ENCODE results near the gene FXYD3.
"Not testable (repeated sequence)": the region's sequence is repeated elsewhere in the genome, so short reads cannot be mapped to it uniquely, and the experiment has no call there.

FXYD3 gene

GRCh38 chr19:35099155-35099896, 16.3 kb upstream of the FXYD3 start:
- no peaks in the 10 kb centered on the region for H3K4me1 ChIP-seq (ENCODE audit: insufficient read depth, low read length)
- H3K27ac ChIP-seq (ENCODE audit: low read length) = no peak overlapping the region
- no peaks in the 10 kb centered on the region for H3K9me3 ChIP-seq (ENCODE audit: insufficient read depth, low read depth, low read length)
- no peak overlapping the region for H3K9ac ChIP-seq (ENCODE audit: low read depth, low read length)
- no peaks in the 10 kb centered on the region for H3K27me3 ChIP-seq (ENCODE audit: insufficient read depth, low read length)
- no peak overlapping the region for H3K4me3 ChIP-seq (ENCODE audit: low read length)
- H3K36me3 ChIP-seq (ENCODE audit: insufficient read depth, low read depth, low read length) = no peaks in the 10 kb centered on the region

GRCh38 chr19:35099897-35100275, 15.7 kb upstream of the FXYD3 start:
- Histone ChIP-seq H3K4me3 (ENCODE audit: low read length) (no peak overlapping the region), H3K9ac (ENCODE audit: low read depth, low read length) (no peak overlapping the region), H3K27me3 (ENCODE audit: insufficient read depth, low read length) (no peaks in the 10 kb centered on the region), H3K36me3 (ENCODE audit: insufficient read depth, low read depth, low read length) (no peaks in the 10 kb centered on the region), H3K27ac (ENCODE audit: low read length) (no peak overlapping the region), H3K4me1 (ENCODE audit: insufficient read depth, low read length) (no peaks in the 10 kb centered on the region), H3K9me3 (ENCODE audit: insufficient read depth, low read depth, low read length) (no peaks in the 10 kb centered on the region)

- Histone ChIP-seq H3K9ac (ENCODE audit: low read depth, low read length) (no peak overlapping the region), H3K9me3 (ENCODE audit: insufficient read depth, low read depth, low read length) (no peaks in the 10 kb centered on the region), H3K4me3 (ENCODE audit: low read length) (no peak overlapping the region), H3K4me1 (ENCODE audit: insufficient read depth, low read length) (no peaks in the 10 kb centered on the region), H3K27ac (ENCODE audit: low read length) (no peak overlapping the region), H3K36me3 (ENCODE audit: insufficient read depth, low read depth, low read length) (no peaks in the 10 kb centered on the region), H3K27me3 (ENCODE audit: insufficient read depth, low read length) (no peaks in the 10 kb centered on the region)
Observed at GRCh38 chr19:35100588-35101533, 14.8 kb upstream of the FXYD3 start.

GRCh38 chr19:35101949-35102348, 13.7 kb upstream of the FXYD3 start:
- H3K9me3 ChIP-seq (ENCODE audit: insufficient read depth, low read depth, low read length); H3K4me1 ChIP-seq (ENCODE audit: insufficient read depth, low read length); H3K27me3 ChIP-seq (ENCODE audit: insufficient read depth, low read length); H3K9ac ChIP-seq (ENCODE audit: low read depth, low read length); H3K27ac ChIP-seq (ENCODE audit: low read length); H3K4me3 ChIP-seq (ENCODE audit: low read length); H3K36me3 ChIP-seq (ENCODE audit: insufficient read depth, low read depth, low read length): not testable (repeated sequence)

GRCh38 chr19:35103614-35104013, 12.0 kb upstream of the FXYD3 start:
- H3K27me3 ChIP-seq (ENCODE audit: insufficient read depth, low read length); H3K4me3 ChIP-seq (ENCODE audit: low read length); H3K9me3 ChIP-seq (ENCODE audit: insufficient read depth, low read depth, low read length): not testable (repeated sequence)

GRCh38 chr19:35104361-35104760, 11.3 kb upstream of the FXYD3 start:
- no peaks in the 10 kb centered on the region for H3K4me1 ChIP-seq (ENCODE audit: insufficient read depth, low read length)
- no peaks in the 10 kb centered on the region for H3K36me3 ChIP-seq (ENCODE audit: insufficient read depth, low read depth, low read length)
- no peak overlapping the region for H3K9ac ChIP-seq (ENCODE audit: low read depth, low read length)
- H3K9me3 ChIP-seq (ENCODE audit: insufficient read depth, low read depth, low read length) = no peaks in the 10 kb centered on the region
- no peaks in the 10 kb centered on the region for H3K27me3 ChIP-seq (ENCODE audit: insufficient read depth, low read length)
- no peak overlapping the region for H3K4me3 ChIP-seq (ENCODE audit: low read length)
- no peak overlapping the region for H3K27ac ChIP-seq (ENCODE audit: low read length)

More at GRCh38 chr19:35103614-35104013, 12.0 kb upstream of the FXYD3 start:
- H3K27ac ChIP-seq (ENCODE audit: low read length); H3K36me3 ChIP-seq (ENCODE audit: insufficient read depth, low read depth, low read length); H3K4me1 ChIP-seq (ENCODE audit: insufficient read depth, low read length); H3K9ac ChIP-seq (ENCODE audit: low read depth, low read length): not testable (repeated sequence)

GRCh38 chr19:35105047-35105410, 10.6 kb upstream of the FXYD3 start:
- Histone ChIP-seq H3K9ac (ENCODE audit: low read depth, low read length) (no peak overlapping the region), H3K27ac (ENCODE audit: low read length) (no peak overlapping the region), H3K27me3 (ENCODE audit: insufficient read depth, low read length) (no peaks in the 10 kb centered on the region), H3K4me1 (ENCODE audit: insufficient read depth, low read length) (no peaks in the 10 kb centered on the region), H3K36me3 (ENCODE audit: insufficient read depth, low read depth, low read length) (no peaks in the 10 kb centered on the region), H3K4me3 (ENCODE audit: low read length) (no peak overlapping the region), H3K9me3 (ENCODE audit: insufficient read depth, low read depth, low read length) (no peaks in the 10 kb centered on the region)

- Histone ChIP-seq H3K9me3 (ENCODE audit: insufficient read depth, low read depth, low read length) (no peaks in the 10 kb centered on the region), H3K4me1 (ENCODE audit: insufficient read depth, low read length) (no peaks in the 10 kb centered on the region), H3K36me3 (ENCODE audit: insufficient read depth, low read depth, low read length) (no peaks in the 10 kb centered on the region), H3K27ac (ENCODE audit: low read length) (no peak overlapping the region), H3K27me3 (ENCODE audit: insufficient read depth, low read length) (no peaks in the 10 kb centered on the region), H3K9ac (ENCODE audit: low read depth, low read length) (no peak overlapping the region), H3K4me3 (ENCODE audit: low read length) (no peak overlapping the region)
Observed at GRCh38 chr19:35105411-35106290, 10.0 kb upstream of the FXYD3 start.

GRCh38 chr19:35106291-35106583, 9.4 kb upstream of the FXYD3 start:
- no peak overlapping the region for H3K9ac ChIP-seq (ENCODE audit: low read depth, low read length)
- H3K4me1 ChIP-seq (ENCODE audit: insufficient read depth, low read length) = no peaks in the 10 kb centered on the region
- no peaks in the 10 kb centered on the region for H3K36me3 ChIP-seq (ENCODE audit: insufficient read depth, low read depth, low read length)
- H3K9me3 ChIP-seq (ENCODE audit: insufficient read depth, low read depth, low read length) = no peaks in the 10 kb centered on the region
- H3K27me3 ChIP-seq (ENCODE audit: insufficient read depth, low read length) = no peaks in the 10 kb centered on the region
- no peak overlapping the region for H3K4me3 ChIP-seq (ENCODE audit: low read length)
- no peak overlapping the region for H3K27ac ChIP-seq (ENCODE audit: low read length)

- no peak overlapping the region for H3K4me3 ChIP-seq (ENCODE audit: low read length)
- H3K27me3 ChIP-seq (ENCODE audit: insufficient read depth, low read length) = no peaks in the 10 kb centered on the region
- H3K4me1 ChIP-seq (ENCODE audit: insufficient read depth, low read length) = no peaks in the 10 kb centered on the region
- no peaks in the 10 kb centered on the region for H3K36me3 ChIP-seq (ENCODE audit: insufficient read depth, low read depth, low read length)
- H3K9me3 ChIP-seq (ENCODE audit: insufficient read depth, low read depth, low read length) = no peaks in the 10 kb centered on the region
- no peak overlapping the region for H3K9ac ChIP-seq (ENCODE audit: low read depth, low read length)
- no peak overlapping the region for H3K27ac ChIP-seq (ENCODE audit: low read length)
Observed at GRCh38 chr19:35106898-35107541, 8.6 kb upstream of the FXYD3 start.

GRCh38 chr19:35107545-35107944, 8.1 kb upstream of the FXYD3 start:
- Histone ChIP-seq H3K27ac (ENCODE audit: low read length) (no peak overlapping the region), H3K4me3 (ENCODE audit: low read length) (no peak overlapping the region), H3K27me3 (ENCODE audit: insufficient read depth, low read length) (no peaks in the 10 kb centered on the region), H3K36me3 (ENCODE audit: insufficient read depth, low read depth, low read length) (no peaks in the 10 kb centered on the region), H3K9me3 (ENCODE audit: insufficient read depth, low read depth, low read length) (no peaks in the 10 kb centered on the region), H3K9ac (ENCODE audit: low read depth, low read length) (no peak overlapping the region), H3K4me1 (ENCODE audit: insufficient read depth, low read length) (no peaks in the 10 kb centered on the region)
